ENCODE measurements around the gene ADAMTS14.

DNA sequence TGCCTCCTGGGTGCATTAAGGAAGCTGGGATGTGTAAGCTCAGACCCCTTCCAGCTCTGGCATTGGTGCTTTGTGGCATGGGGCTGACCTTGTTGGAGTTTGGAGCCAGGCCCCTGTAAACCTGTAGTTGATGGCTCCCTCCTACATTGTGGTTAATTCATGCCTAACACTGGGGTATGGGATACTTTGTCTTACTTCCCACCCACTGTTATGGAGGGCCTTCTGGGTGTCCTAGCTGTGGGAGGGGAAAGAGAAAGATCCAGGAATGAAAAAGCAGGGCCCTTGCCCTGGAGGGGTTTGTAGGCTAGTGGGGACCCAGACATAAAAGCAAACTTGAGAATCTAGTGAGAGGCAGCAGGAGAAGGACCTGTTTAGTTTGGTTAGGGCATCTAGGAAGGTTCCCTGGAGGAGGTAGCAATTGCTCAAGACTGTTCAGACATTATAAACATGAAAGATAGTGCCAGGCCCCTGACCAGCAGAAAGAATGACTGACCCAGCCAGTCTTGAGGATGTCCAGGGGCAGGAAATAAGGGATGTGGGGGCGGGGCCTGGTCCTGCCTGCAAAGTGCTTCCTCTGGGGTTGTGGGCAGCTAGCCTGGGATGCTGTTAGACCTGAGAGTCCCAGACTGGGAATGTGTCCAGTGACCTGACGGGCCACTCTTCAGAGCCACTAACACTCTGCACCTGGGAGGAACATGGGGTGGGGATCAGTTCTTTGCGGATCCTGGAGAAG, 6.6 kb downstream of the ADAMTS14 start:
- TF ChIP-seq POLR2AphosphoS5 (IDR thresholded peaks at IDR 0.05; ENCODE audit: low read depth, low read length) (no peak), POLR2A (IDR thresholded peaks at IDR 0.05; ENCODE audit: low read depth, low read length) (no peak), TAF1 (IDR thresholded peaks at IDR 0.05; ENCODE audit: low read depth, low read length) (no peak), SPI1 (IDR thresholded peaks at IDR 0.05; ENCODE audit: low read depth, low read length) (no peak), POU2F2 (IDR thresholded peaks at IDR 0.05; ENCODE audit: low read depth, low read length) (no peak)

All from GM12891 (cell line).